Activated T-helper 1 cell treated with anti-CD3 and anti-CD28 coated beads, Interleukin-12 subunit alpha, Interleukin-12 subunit beta, Interleukin-2, Interleukin-4 antibody, amounts not matched to agents 30 ng/mL and 10 ng/mL and 1 ng/mL, durations not matched to agents 14 hours and 24 hours and 36 hours (primary cell): ENCODE results near the gene RRAD. TPM values are rescaled to one million over a fixed set of nuclear protein-coding genes. Genes with fewer than 3 reads are reported as not detected.
"Not testable (repeated sequence)": the region's sequence is repeated elsewhere in the genome, so short reads cannot be mapped to it uniquely, and the experiment has no call there.

ENCODE experiments used
- DNase-seq: peaks from one replicate; pipeline ENCODE4 v3.0.0; 2021; ENCODE audit warnings: low spot score
- H3K27ac Mint-ChIP-seq: one replicate; pipeline ENCODE4 v1.8.0; 2021; ENCODE audit warnings: mild to moderate bottlenecking, mixed read lengths
- H3K27me3 Mint-ChIP-seq: one replicate; pipeline ENCODE4 v1.8.0; 2022; ENCODE audit warnings: mild to moderate bottlenecking, moderate library complexity, mixed read lengths; ENCODE audit not compliant: insufficient read depth
- H3K36me3 Mint-ChIP-seq: one replicate; pipeline ENCODE4 v1.8.0; 2021; ENCODE audit warnings: low read depth, mixed read lengths
- H3K4me1 Mint-ChIP-seq: one replicate; pipeline ENCODE4 v1.8.0; 2021; ENCODE audit warnings: low read depth, mixed read lengths
- H3K4me3 Mint-ChIP-seq: one replicate; pipeline ENCODE4 v1.8.0; 2021; ENCODE audit warnings: mild to moderate bottlenecking, moderate library complexity, mixed read lengths
- H3K9me3 Mint-ChIP-seq: one replicate; pipeline ENCODE4 v1.8.0; 2021; ENCODE audit warnings: mixed read lengths
- intact Hi-C: fragments of 100-400 bp; cut with micrococcal nuclease; formaldehyde crosslinking; loops from one replicate; pipeline ENCODE4 v1.15.1; 2024
- total RNA-seq: library from RNA; stranded (reverse); gene quantifications from 2 replicates; pipeline ENCODE4 v1.2.3, GENCODE V29; 2022

The RRAD gene, protein sequence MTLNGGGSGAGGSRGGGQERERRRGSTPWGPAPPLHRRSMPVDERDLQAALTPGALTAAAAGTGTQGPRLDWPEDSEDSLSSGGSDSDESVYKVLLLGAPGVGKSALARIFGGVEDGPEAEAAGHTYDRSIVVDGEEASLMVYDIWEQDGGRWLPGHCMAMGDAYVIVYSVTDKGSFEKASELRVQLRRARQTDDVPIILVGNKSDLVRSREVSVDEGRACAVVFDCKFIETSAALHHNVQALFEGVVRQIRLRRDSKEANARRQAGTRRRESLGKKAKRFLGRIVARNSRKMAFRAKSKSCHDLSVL
- total RNA-seq: 0.83 and 0.93 TPM in 2 replicates

DNA sequence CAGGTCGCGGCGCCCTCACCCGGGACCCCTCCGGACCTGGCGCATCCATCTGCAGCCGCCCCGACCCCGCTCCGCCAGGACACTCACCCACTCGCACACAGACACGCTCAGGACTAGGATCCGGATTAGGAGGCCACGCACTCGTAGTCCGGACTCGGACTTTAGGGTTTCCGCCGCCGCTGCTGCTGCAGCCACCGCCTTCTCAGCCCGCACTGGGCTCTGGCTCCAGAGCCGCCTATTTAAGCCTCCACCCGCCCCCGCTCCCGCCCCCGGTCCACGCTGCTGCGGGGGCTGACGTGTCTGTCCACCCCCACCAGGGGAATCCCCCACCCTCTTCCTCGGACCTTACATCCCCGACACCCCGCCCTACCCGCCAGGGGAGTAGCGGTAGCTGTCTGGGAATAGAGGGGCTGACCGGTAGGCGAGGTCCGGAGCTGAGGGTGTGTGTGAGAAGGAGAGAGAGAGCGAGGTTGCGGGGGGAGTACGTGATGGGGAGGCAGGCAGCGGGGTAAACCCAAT, at the start of gene RRAD:
Gene RRAD (minus strand): TSS at position 214 of the 519 bp plus-strand sequence. CDS start 356 bp downstream, outside the sequence.
- intact Hi-C loops: no loop called here
- Mint-ChIP-seq H3K9me3 (no peaks in the 10 kb centered on the region), H3K4me3 (peak within 1 kb of the TSS; percentile 75), H3K27ac (peak within 1 kb of the TSS; percentile 58), H3K4me1 (peaks cover 39% of the 10 kb centered on the region), H3K36me3 (peaks cover 2% of the 10 kb centered on the region), H3K27me3 (peaks cover 20% of the 10 kb centered on the region)
- no peak for DNase-seq

DNA sequence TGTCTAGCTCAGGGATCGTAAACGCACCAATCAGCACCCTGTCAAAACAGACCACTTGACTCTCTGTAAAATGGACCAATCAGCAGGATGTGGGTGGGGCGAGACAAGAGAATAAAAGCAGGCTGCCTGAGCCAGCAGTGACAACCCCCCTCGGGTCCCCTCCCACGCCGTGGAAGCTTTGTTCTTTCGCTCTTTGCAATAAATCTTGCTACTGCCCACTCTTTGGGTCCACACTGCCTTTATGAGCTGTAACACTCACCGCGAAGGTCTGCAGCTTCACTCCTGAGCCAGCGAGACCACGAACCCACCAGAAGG, 49.6 kb upstream of the RRAD start:
- peak overlapping the region; percentile 80 for H3K27ac Mint-ChIP-seq
- peak overlapping the region; percentile 80 for H3K4me3 Mint-ChIP-seq
- not testable (repeated sequence) for H3K9me3 Mint-ChIP-seq, H3K36me3 Mint-ChIP-seq, H3K27me3 Mint-ChIP-seq
- peaks cover 39% of the 10 kb centered on the region for H3K4me1 Mint-ChIP-seq
- intact Hi-C loops: loop anchor here (1.0 kb wide), 1 partner anchor 9 kb away; no protein-coding TSS in a partner anchor
- peak; percentile 26 for DNase-seq

DNA sequence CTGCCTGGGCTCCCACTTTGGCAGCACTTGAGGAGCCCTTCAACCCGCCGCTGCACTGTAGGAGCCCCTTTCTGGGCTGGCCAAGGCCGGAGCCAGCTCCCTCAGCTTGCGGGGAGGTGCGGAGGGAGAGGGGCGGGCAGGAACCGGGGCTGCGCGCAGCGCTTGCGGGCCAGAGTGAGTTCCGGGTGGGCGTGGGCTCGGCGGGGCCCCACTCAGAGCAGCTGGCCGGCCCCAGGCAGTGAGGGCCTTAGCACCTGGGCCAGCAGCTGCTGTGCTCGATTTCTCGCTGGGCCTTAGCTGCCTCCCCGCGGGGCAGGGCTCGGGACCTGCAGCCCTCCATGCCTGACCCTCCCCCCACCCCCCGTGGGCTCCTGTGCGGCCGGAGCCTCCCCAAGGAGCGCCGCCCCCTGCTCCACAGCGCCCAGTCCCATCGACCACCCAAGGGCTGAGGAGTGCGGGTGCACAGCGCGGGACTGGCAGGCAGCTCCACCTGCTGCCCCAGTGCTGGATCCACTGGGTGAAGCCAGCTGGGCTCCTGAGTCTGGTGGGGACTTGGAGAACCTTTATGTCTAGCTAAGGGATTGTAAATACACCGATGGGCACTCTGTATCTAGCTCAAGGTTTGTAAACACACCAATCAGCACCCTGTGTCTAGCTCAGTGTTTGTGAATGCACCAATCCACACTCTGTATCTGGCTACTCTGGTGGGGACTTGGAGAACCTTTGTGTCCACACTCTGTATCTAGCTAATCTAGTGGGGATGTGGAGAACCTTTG, 49.0 kb upstream of the RRAD start:
- intact Hi-C loops, H3K27me3 Mint-ChIP-seq, DNase-seq, H3K9me3 Mint-ChIP-seq, H3K36me3 Mint-ChIP-seq: not testable (repeated sequence)
- peaks cover 39% of the 10 kb centered on the region for H3K4me1 Mint-ChIP-seq
- peak overlapping the region; percentile 80 for H3K27ac Mint-ChIP-seq
- peak overlapping the region; percentile 80 for H3K4me3 Mint-ChIP-seq

DNA sequence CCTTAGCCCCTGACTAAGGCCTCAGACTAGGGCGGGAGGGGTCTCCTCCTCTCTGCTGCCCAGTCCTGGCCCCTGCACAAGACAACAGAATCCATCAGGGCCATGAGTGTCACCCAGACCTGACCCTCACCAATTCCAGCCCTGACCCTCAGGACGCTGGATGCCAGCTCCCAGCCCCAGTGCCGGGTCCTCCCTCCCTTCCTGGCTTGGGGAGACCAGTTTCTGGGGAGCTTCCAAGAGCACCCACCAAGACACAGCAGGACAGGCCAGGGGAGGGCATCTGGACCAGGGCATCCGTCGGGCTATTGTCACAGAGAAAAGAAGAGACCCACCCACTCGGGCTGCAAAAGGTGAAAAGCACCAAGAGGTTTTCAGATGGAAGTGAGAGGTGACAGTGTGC, 48.4 kb upstream of the RRAD start:
- intact Hi-C loops: no loop called here
- peaks cover 38% of the 10 kb centered on the region for H3K4me1 Mint-ChIP-seq
- no peaks in the 10 kb centered on the region for H3K9me3 Mint-ChIP-seq
- H3K4me3 Mint-ChIP-seq: no peak overlapping the region
- H3K27me3 Mint-ChIP-seq: peaks cover 2% of the 10 kb centered on the region
- no peak overlapping the region for H3K27ac Mint-ChIP-seq
- no peak for DNase-seq
- peaks cover 1% of the 10 kb centered on the region for H3K36me3 Mint-ChIP-seq

DNA sequence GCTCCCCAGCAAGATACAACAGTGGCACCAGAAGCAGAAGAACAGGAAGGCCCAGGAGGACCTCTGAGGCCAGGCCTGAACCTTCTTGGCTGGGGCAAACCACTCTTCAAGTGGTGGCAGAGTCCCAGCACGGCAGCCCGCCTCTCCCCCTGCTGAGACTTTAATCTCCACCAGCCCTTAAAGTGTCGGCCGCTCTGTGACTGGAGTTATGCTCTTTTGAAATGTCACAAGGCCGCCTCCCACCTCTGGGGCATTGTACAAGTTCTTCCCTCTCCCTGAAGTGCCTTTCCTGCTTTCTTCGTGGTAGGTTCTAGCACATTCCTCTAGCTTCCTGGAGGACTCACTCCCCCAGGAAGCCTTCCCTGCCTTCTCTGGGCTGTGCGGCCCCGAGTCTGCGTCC, 47.6 kb upstream of the RRAD start:
- intact Hi-C loops: no loop called here
- no peak for DNase-seq
- H3K4me1 Mint-ChIP-seq: peaks cover 31% of the 10 kb centered on the region
- no peak overlapping the region for H3K27ac Mint-ChIP-seq
- H3K36me3 Mint-ChIP-seq: peaks cover 1% of the 10 kb centered on the region
- peaks cover 2% of the 10 kb centered on the region for H3K27me3 Mint-ChIP-seq
- no peak overlapping the region for H3K4me3 Mint-ChIP-seq
- H3K9me3 Mint-ChIP-seq: no peaks in the 10 kb centered on the region

DNA sequence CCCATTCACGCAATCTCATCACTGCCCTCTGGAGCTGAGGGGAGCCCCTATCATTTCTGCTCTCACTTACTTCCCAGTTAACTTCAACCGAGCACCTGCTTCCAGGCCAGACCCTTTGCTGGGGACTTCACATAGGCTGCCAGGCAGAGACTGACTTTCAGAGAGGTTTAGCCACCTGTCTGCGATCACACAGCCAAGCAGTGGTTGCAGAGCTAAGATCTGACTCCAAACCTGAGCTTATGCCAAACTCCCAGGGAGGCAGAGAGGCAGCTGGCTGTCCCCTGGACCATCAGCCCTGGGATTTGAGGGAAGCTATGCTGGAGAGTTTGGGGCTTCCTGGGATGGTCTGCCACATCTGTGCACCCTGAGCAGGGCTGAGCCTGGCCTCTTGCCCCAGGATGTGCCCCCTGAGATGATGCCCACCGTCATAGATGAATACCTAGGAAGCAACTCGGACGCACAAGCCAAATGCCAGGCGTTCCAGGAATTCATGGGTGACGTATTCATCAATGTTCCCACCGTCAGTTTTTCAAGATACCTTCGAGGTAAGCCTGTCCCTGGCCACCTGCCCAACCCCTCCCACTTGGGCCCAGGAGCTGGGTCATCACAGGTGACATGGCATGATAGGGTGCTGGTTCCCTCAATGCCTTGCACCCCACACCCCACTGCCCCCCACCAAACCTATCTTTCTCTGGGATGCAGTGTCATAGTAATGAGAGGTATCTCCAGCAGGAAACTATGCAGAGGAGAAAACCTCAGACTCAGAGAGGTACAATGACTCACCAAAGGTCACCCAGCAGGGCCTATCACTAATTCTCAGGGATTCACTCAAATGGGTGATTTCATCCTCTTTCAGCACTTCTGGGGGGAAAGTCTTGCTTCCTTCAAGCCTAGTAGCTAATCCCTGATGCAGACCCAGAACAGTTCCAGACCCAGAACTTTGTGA, 45.7 kb upstream of the RRAD start:
- H3K27ac Mint-ChIP-seq: no peak overlapping the region
- intact Hi-C loops: no loop called here
- no peak for DNase-seq
- H3K9me3 Mint-ChIP-seq: no peaks in the 10 kb centered on the region
- peaks cover 3% of the 10 kb centered on the region for H3K27me3 Mint-ChIP-seq
- no peak overlapping the region for H3K4me3 Mint-ChIP-seq
- peaks cover 15% of the 10 kb centered on the region for H3K4me1 Mint-ChIP-seq
- peaks cover 3% of the 10 kb centered on the region for H3K36me3 Mint-ChIP-seq

DNA sequence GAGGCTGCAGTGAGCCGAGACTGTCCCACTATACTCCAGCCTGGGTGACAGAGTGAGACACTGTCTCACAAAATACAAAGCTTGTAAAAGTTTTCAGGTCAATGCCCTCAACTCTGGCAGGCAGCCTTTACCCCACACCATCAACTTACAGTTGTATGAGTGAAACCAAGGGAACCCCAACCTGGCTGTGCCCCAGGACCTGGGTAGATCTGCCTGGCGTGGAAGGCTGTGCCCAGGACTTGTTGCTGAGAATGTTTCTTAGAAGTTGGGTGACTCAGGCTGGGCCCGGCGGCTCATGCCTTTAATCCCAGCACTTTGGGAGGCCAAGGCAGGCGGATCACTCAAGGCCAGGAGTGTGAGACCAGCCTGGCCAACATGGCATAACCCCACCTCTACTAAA, 43.5 kb upstream of the RRAD start:
- Mint-ChIP-seq H3K4me1 (no peaks in the 10 kb centered on the region), H3K9me3 (no peaks in the 10 kb centered on the region), H3K27ac (no peak overlapping the region), H3K27me3 (peaks cover 3% of the 10 kb centered on the region), H3K36me3 (peaks cover 1% of the 10 kb centered on the region), H3K4me3 (no peak overlapping the region)
- intact Hi-C loops: no loop called here
- DNase-seq: no peak

DNA sequence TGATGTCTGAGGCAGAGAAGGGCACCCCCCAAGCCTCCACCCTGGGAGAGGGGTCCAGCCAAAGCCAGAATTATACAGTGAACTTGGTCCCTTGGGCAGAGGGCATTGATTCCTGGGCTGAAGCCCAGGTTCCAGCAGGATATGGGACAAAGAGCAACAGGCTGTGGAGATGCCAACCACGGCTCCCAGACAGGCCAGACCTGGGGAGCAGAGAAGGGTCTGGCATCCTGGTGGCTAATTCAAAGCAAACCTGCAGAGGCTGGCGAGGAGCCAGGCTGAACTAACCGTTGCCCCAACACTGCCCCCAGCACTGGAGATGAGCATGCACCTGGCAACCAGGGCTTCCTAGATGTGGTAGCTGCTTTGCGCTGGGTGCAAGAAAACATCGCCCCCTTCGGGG, 38.7 kb upstream of the RRAD start:
- Mint-ChIP-seq H3K4me3 (no peak overlapping the region), H3K9me3 (no peaks in the 10 kb centered on the region), H3K27me3 (peaks cover 6% of the 10 kb centered on the region), H3K27ac (no peak overlapping the region), H3K36me3 (peaks cover 1% of the 10 kb centered on the region), H3K4me1 (peaks cover 28% of the 10 kb centered on the region)
- intact Hi-C loops: no loop called here
- DNase-seq: no peak

DNA sequence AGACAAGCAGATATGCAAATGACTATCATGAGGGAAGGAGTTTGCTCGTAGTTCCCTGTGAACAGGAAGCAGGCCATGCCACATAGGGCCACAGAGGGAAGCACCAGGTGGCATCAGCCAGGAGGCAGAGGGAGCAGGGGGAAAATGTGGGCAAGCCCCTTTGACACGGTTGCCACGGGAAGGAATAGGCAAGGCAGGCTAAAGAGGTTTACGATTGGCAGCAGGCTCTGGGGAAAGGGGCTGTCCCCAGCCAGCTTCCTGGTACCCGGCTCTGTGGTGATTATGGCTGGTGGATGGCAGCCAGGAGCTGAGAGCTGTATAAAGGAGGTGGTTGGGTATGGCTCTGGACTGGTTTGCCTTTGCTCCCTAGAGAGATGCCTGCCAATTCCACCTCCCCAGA, 36.6 kb upstream of the RRAD start:
- no peaks in the 10 kb centered on the region for H3K9me3 Mint-ChIP-seq
- H3K27ac Mint-ChIP-seq: peak overlapping the region; percentile 94
- no peak for DNase-seq
- H3K36me3 Mint-ChIP-seq: no peaks in the 10 kb centered on the region
- intact Hi-C loops: no loop called here
- peaks cover 45% of the 10 kb centered on the region for H3K4me1 Mint-ChIP-seq
- H3K4me3 Mint-ChIP-seq: peak overlapping the region; percentile 82
- H3K27me3 Mint-ChIP-seq: peaks cover 4% of the 10 kb centered on the region

DNA sequence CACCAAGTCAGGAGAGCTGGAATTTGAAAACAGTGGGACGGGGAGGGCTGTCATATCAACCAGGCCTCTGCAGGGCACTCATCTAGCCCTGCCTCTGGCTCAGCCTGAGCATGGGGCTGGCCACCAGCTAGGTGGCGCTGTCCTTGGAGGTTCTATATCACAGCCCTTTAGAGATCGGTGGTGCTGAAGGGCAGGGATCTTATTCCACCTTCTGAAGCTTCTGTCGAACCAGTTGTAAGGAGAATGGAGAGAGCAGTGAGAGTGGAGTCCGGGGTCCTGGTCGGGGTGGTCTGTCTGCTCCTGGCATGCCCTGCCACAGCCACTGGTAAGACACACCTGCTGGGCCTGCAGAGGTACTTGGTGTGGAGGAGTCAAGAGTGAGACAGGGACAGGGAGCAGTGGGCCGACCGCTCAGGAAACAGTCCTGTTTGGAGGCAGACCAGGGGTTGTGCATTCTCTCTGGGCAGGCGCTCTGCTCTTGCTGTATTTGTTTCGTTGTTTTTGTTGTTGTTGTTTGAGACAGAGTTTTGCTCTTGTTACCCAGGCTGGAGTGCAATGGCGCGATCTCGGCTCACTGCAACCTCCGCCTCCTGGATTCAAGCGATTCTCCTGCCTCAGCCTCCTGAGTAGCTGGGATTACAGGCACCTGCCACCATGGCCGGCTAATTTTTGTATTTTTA, 35.9 kb upstream of the RRAD start, which contains the start of gene CES3:
Gene CES3 (plus strand): TSS at position 202 of the 680 bp plus-strand sequence. CDS start 42 bp downstream, at position 244.
- peak within 1 kb of the TSS; percentile 82 for H3K4me3 Mint-ChIP-seq
- intact Hi-C loops: no loop called here
- H3K4me1 Mint-ChIP-seq: peaks cover 45% of the 10 kb centered on the region
- peaks cover 4% of the 10 kb centered on the region for H3K27me3 Mint-ChIP-seq
- no peaks in the 10 kb centered on the region for H3K9me3 Mint-ChIP-seq
- H3K36me3 Mint-ChIP-seq: no peaks in the 10 kb centered on the region
- peak; percentile 60 for DNase-seq
- peak within 1 kb of the TSS; percentile 94 for H3K27ac Mint-ChIP-seq

DNA sequence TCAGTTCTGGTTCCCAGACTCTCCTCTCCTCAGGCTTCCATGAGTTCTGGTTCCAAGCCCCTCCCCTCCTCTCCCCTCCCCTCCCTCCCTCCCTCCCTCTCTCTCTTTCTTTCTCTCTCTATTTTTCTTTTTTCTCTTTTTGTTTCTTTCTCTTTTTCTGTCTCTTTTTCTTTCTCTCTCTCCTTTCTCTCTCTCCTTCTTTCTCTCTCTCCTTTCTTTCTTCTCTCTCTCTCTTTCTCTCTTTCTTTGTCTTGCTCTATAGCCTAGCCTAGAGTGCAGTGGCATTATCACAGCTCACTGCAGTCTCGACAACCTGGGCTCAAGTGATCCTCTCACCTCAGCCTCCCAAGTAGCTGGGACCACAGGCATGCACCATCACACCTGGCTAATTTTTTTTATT, 34.9 kb upstream of the RRAD start:
- Mint-ChIP-seq H3K4me3 (no peak overlapping the region), H3K27ac (no peak overlapping the region)
- intact Hi-C loops: no loop called here

DNA sequence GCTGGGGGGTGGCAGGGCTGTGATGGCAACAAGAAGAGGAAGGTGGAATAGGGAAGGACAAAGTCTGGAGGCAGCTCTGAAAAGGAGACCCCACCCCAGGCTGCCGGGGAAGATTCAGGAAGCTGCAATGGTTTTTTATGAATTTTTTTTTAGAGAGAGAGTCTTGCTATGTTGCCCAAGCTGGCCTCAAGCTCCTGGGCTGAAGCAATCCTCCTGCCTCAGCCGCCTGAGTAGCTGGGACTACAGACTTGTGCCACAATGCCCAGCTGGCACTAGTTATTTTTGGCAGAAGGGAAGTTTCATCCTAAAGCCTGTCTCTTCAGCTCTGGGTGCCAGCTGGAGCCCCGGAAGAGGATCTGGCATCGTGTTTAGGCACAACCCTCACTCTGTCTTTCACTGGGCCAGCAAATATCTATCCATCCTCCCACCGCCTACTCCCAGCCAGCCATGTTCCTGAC, 34.4 kb upstream of the RRAD start:
- H3K27ac Mint-ChIP-seq: no peak overlapping the region
- peaks cover 45% of the 10 kb centered on the region for H3K4me1 Mint-ChIP-seq
- no peak for DNase-seq
- no peaks in the 10 kb centered on the region for H3K9me3 Mint-ChIP-seq
- peaks cover 4% of the 10 kb centered on the region for H3K27me3 Mint-ChIP-seq
- H3K4me3 Mint-ChIP-seq: no peak overlapping the region
- intact Hi-C loops: no loop called here
- no peaks in the 10 kb centered on the region for H3K36me3 Mint-ChIP-seq

More for the DNA sequence above, 34.9 kb upstream of the RRAD start:
- Mint-ChIP-seq H3K27me3 (peaks cover 4% of the 10 kb centered on the region), H3K4me1 (peaks cover 45% of the 10 kb centered on the region), H3K36me3 (no peaks in the 10 kb centered on the region), H3K9me3 (no peaks in the 10 kb centered on the region)
- DNase-seq: no peak
